Upper lobe of left lung (tissue), 4 donors: ENCODE measurements around the gene TRIOBP.

Experiments
- EP300 ChIP-seq, 4 donors: sonication (generic); formaldehyde crosslinking; IDR thresholded peaks; one replicate each; pipeline ENCODE4 v1.5.1; 2017; ENCODE audit warnings: antibody characterized with exemption in 4 of 4, control low read depth in 2 of 4
- POLR2A ChIP-seq, 4 donors: fragments of 450-650 bp; IDR thresholded peaks; one replicate each; pipeline ENCODE4 v1.5.1; 2016 to 2017; ENCODE audit warnings: antibody characterized with exemption in 4 of 4, mild to moderate bottlenecking in 2 of 4
- POLR2AphosphoS5 ChIP-seq, 2 donors: sonication (generic); formaldehyde crosslinking; IDR thresholded peaks; one replicate each; pipeline ENCODE4 v1.5.1; 2017; ENCODE audit warnings: antibody characterized with exemption in 2 of 2
- TF ChIP-seq, protein P1 (sequence below), 6 experiments: fragments of 450-650 bp in 4 of 6; fragments of 200-600 bp in 2 of 6; sonication (generic) in 2 of 6; IDR thresholded peaks; one replicate each; pipeline ENCODE4 v1.5.1; 2016 to 2019; ENCODE audit warnings: antibody characterized with exemption in 6 of 6

DNA sequence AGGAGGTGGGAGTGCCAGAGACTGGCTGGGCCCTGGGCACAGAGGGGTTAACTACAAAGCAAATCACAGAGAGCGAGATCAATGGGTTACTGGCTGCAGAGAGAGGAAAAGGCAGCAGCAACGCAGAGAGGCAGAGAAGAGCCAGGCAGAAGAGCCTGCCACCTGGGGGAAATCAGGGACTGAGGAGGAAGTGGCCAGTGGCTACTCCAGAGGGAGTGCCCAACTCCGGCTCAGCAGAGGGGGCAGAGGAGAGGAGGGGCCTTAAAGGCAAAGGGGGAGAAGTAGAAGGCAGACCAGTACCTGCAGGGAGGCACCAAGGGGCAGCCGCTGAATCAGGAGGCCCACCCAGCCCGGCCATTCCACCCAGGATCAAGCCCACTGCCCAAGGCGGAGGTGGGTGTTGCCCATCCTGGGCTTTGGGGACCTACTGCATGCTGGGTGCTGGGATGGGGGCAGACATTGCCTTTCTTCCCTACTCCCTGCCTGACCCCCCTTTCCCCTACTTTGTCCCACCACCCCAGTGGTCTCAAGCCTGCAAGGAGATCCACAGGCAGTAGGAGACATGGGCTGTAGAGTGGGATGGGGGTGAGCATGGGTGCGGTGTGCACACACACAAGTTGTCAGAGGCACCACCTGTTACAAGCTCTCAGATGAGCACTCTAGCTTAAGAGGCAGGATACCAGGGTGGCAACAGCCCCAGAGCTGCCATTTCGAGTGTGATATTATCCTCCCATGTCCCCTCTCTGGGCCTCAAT, 125.4 kb downstream of the TRIOBP start:
- TF ChIP-seq, protein P1, sequence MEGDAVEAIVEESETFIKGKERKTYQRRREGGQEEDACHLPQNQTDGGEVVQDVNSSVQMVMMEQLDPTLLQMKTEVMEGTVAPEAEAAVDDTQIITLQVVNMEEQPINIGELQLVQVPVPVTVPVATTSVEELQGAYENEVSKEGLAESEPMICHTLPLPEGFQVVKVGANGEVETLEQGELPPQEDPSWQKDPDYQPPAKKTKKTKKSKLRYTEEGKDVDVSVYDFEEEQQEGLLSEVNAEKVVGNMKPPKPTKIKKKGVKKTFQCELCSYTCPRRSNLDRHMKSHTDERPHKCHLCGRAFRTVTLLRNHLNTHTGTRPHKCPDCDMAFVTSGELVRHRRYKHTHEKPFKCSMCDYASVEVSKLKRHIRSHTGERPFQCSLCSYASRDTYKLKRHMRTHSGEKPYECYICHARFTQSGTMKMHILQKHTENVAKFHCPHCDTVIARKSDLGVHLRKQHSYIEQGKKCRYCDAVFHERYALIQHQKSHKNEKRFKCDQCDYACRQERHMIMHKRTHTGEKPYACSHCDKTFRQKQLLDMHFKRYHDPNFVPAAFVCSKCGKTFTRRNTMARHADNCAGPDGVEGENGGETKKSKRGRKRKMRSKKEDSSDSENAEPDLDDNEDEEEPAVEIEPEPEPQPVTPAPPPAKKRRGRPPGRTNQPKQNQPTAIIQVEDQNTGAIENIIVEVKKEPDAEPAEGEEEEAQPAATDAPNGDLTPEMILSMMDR (IDR thresholded peaks at IDR 0.05) = no peak
- TF ChIP-seq EP300 (IDR thresholded peaks at IDR 0.05) (no peak), POLR2A (IDR thresholded peaks at IDR 0.05) (no peak), POLR2AphosphoS5 (IDR thresholded peaks at IDR 0.05) (no peak)
